Lower lobe of right lung (tissue), 2 donors: ENCODE data around the gene IP6K3. TPM values are rescaled to one million over a fixed set of nuclear protein-coding genes. Genes with fewer than 3 reads are reported as not detected.

Experiments used
- ATAC-seq, 2 donors: fragments of 200-7000 bp; cut with Tn5 transposase; one replicate each; pipeline ENCODE4 v1.9.1; 2020 to 2022; ENCODE audit warnings: mild to moderate bottlenecking in 2 of 2, moderate library complexity in 2 of 2
- DNase-seq: peaks from one replicate; pipeline ENCODE4 v3.0.0-alpha.2; 2020
- H3K27ac ChIP-seq: fragments of 200-600 bp; one replicate; pipeline ENCODE4 v1.8.0; 2022
- H3K27me3 ChIP-seq: fragments of 200-600 bp; one replicate; pipeline ENCODE4 v1.8.0; 2022; ENCODE audit warnings: low read depth
- H3K36me3 ChIP-seq: fragments of 200-600 bp; one replicate; pipeline ENCODE4 v1.8.0; 2022; ENCODE audit warnings: mild to moderate bottlenecking
- H3K4me1 ChIP-seq: fragments of 200-600 bp; one replicate; pipeline ENCODE4 v1.8.0; 2022
- H3K4me3 ChIP-seq: fragments of 200-600 bp; one replicate; pipeline ENCODE4 v1.8.0; 2022; ENCODE audit warnings: mild to moderate bottlenecking
- H3K9me3 ChIP-seq: fragments of 200-600 bp; one replicate; pipeline ENCODE4 v1.8.0; 2022
- intact Hi-C: fragments of 100-400 bp; cut with DNase I; formaldehyde crosslinking; loops from one replicate; pipeline ENCODE4 v1.11.0; 2022
- total RNA-seq: library from RNA; stranded (reverse); fragmentation: NEBNext Ultra II Directional; extraction: Animal tissue kit (Norgen Biotek cat#: 25700); gene quantifications from one replicate; pipeline ENCODE4 v1.2.1, GENCODE V29; 2021
- TF ChIP-seq, protein P1 (sequence below): fragments of 200-600 bp; IDR thresholded peaks from one replicate; pipeline ENCODE4 v1.8.0; 2022; ENCODE audit warnings: antibody characterized with exemption, mild to moderate bottlenecking
- donor health status: DM: no; HTN: yes; CAD: no; lungs with severe emphysema.

Gene IP6K3
- total RNA-seq, 1 donor from 2014 or later = 3.5 TPM

- no peak overlapping the region for H3K4me3 ChIP-seq
- DNase-seq = no peak
- intact Hi-C loops = no loop called here
- H3K36me3 ChIP-seq = peaks cover 3% of the 10 kb centered on the region
- TF ChIP-seq, protein P1, sequence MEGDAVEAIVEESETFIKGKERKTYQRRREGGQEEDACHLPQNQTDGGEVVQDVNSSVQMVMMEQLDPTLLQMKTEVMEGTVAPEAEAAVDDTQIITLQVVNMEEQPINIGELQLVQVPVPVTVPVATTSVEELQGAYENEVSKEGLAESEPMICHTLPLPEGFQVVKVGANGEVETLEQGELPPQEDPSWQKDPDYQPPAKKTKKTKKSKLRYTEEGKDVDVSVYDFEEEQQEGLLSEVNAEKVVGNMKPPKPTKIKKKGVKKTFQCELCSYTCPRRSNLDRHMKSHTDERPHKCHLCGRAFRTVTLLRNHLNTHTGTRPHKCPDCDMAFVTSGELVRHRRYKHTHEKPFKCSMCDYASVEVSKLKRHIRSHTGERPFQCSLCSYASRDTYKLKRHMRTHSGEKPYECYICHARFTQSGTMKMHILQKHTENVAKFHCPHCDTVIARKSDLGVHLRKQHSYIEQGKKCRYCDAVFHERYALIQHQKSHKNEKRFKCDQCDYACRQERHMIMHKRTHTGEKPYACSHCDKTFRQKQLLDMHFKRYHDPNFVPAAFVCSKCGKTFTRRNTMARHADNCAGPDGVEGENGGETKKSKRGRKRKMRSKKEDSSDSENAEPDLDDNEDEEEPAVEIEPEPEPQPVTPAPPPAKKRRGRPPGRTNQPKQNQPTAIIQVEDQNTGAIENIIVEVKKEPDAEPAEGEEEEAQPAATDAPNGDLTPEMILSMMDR = no peak
- H3K4me1 ChIP-seq = peaks cover 38% of the 10 kb centered on the region
- no peaks in the 10 kb centered on the region for H3K9me3 ChIP-seq
- H3K27ac ChIP-seq = no peak overlapping the region
- H3K27me3 ChIP-seq = no peaks in the 10 kb centered on the region
- ATAC-seq = no peak
Observed at GRCh38 chr6:33766921-33767907, 20.5 kb upstream of the IP6K3 start.

DNA sequence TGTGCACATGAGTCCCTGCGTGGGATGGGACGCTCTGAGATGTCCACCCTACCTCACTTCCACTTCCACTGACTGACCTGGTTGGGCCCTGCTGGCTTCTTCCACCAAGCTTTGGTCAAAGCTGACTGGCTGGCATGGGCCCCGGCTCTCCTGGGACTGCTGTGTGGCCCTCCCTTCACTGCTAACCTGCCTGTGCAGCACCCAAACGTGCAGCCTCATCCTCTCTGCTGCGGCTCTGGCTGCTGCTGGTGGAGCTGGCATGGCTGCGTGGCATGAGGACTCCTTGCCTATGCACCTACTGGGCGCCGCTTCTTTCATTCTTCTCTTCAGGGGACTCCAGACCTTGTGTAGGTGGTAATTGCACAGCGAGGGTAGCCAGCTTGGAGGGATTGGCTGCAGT, 18.7 kb upstream of the IP6K3 start:
- H3K4me3 ChIP-seq = no peak overlapping the region
- TF ChIP-seq, protein P1 = no peak
- DNase-seq (no peak), ATAC-seq (no peak)
- H3K27ac ChIP-seq = no peak overlapping the region
- H3K4me1 ChIP-seq = peaks cover 25% of the 10 kb centered on the region
- no peaks in the 10 kb centered on the region for H3K36me3 ChIP-seq
- H3K27me3 ChIP-seq = no peaks in the 10 kb centered on the region
- intact Hi-C loops = no loop called here
- H3K9me3 ChIP-seq = no peaks in the 10 kb centered on the region

- TF ChIP-seq, protein P1 = no peak
- intact Hi-C loops = no loop called here
- Histone ChIP-seq H3K36me3 (no peaks in the 10 kb centered on the region), H3K27me3 (no peaks in the 10 kb centered on the region), H3K9me3 (no peaks in the 10 kb centered on the region), H3K27ac (no peak overlapping the region), H3K4me3 (no peak overlapping the region), H3K4me1 (peaks cover 15% of the 10 kb centered on the region)
- ATAC-seq (no peak), DNase-seq (no peak)
Observed at GRCh38 chr6:33764036-33764435, 17.3 kb upstream of the IP6K3 start.

DNA sequence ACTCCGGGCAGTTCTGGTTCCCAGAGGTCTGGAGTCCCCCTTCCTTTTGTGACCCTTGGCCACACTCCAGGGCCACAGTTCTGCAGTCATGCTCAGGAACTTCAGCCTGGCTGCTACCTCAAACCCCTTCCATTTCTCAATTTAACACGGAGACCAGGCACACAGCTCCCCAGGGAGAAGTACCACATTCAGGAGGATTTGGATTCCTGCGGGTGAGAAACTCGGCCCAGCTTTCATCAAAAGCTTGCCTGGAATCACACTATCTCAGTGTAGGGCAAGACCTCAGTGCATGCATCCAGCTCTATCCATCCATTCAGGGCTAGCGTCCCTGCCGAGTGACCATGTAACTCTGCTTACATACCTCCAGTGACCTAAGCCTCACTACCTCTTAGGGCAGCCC, 16.8 kb upstream of the IP6K3 start:
- H3K36me3 ChIP-seq = no peaks in the 10 kb centered on the region
- no peaks in the 10 kb centered on the region for H3K27me3 ChIP-seq
- peaks cover 10% of the 10 kb centered on the region for H3K4me1 ChIP-seq
- intact Hi-C loops = no loop called here
- DNase-seq (no peak), ATAC-seq (no peak)
- H3K27ac ChIP-seq = no peak overlapping the region
- no peak overlapping the region for H3K4me3 ChIP-seq
- H3K9me3 ChIP-seq = no peaks in the 10 kb centered on the region
- TF ChIP-seq, protein P1 = no peak

DNA sequence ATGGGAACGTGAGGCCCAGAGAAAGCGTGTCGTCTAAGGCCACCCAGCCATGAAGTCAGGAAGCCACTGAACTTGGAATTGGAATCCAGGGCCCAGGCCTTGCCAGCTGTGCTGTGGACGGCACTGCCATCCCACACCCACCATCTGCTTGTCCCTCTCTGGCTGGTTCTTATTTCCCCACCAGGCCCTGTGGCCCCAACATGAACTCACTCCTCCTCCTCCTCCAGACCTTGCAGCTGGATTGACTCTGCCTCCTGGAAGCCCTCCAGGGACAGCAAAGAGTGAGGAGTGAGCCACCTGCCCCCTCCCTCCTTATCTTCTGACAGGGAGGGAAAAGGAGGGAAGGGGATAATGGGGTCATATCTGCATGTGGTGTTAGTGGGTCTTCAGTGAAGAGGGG, 16.0 kb upstream of the IP6K3 start:
- DNase-seq (no peak), ATAC-seq (no peak)
- Histone ChIP-seq H3K4me1 (peaks cover 6% of the 10 kb centered on the region), H3K27me3 (no peaks in the 10 kb centered on the region), H3K27ac (no peak overlapping the region), H3K9me3 (no peaks in the 10 kb centered on the region), H3K4me3 (no peak overlapping the region), H3K36me3 (no peaks in the 10 kb centered on the region)
- intact Hi-C loops = no loop called here
- TF ChIP-seq, protein P1 = no peak
